WTC11 (cell line): Measurements from ENCODE around the gene CCDC88B. TPM values are rescaled to one million over a fixed set of nuclear protein-coding genes. Genes with fewer than 3 reads are reported as not detected.

Source experiments
- ATAC-seq: fragments of 200-7000 bp; cut with Tn5 transposase; 2 replicates; pipeline ENCODE4 v1.10.0; 2021; ENCODE audit warnings: mild to moderate bottlenecking, moderate library complexity
- CTCF ChIA-PET: fragments of 300-600 bp; sonication (Branson Sonifier 250); formaldehyde crosslinking; loops from one replicate; lab custom pipeline; 2021; ENCODE audit warnings: antibody characterized with exemption; lab: Charles Lee
- POLR2A ChIA-PET: fragments of 350-600 bp; sonication (Branson Sonifier 250); formaldehyde crosslinking; loops from one replicate; lab custom pipeline; 2021; ENCODE audit warnings: antibody characterized with exemption; lab: Charles Lee
- DNase-seq: peaks from one replicate; pipeline ENCODE4 v3.0.0; 2021; ENCODE audit warnings: low spot score
- H3K27ac Mint-ChIP-seq: 2 replicates; pipeline ENCODE4 v1.8.0; 2021; ENCODE audit warnings: mixed read lengths
- H3K27me3 Mint-ChIP-seq: 2 replicates; pipeline ENCODE4 v1.8.0; 2021; ENCODE audit warnings: low read depth, mild to moderate bottlenecking, moderate library complexity, mixed read lengths
- H3K36me3 Mint-ChIP-seq: 2 replicates; pipeline ENCODE4 v1.8.0; 2021; ENCODE audit warnings: mixed read lengths
- H3K4me1 Mint-ChIP-seq: 2 replicates; pipeline ENCODE4 v1.8.0; 2022; ENCODE audit warnings: mixed read lengths
- H3K4me3 Mint-ChIP-seq: 2 replicates; pipeline ENCODE4 v1.8.0; 2021; ENCODE audit warnings: mild to moderate bottlenecking, moderate library complexity, mixed read lengths
- H3K9me3 Mint-ChIP-seq: 2 replicates; pipeline ENCODE4 v1.8.0; 2021; ENCODE audit warnings: mixed read lengths
- ATF2 ChIP-seq: sonication (generic); formaldehyde crosslinking; IDR thresholded peaks from 2 replicates; pipeline ENCODE4 v1.8.1; 2022; ENCODE audit warnings: low read depth, missing genetic modification reagents, borderline replicate concordance
- CDX4 ChIP-seq: fragments of 250-450 bp; sonication (Bioruptor Pico); IDR thresholded peaks from 2 replicates; pipeline ENCODE4 v1.9.0; 2021; ENCODE audit warnings: moderate library complexity, mild to moderate bottlenecking, inconsistent platforms, borderline replicate concordance
- CTCF ChIP-seq: fragments of 200-600 bp; IDR thresholded peaks from 2 replicates; pipeline ENCODE4 v1.8.0; 2022; ENCODE audit warnings: antibody characterized with exemption
- E2F4 ChIP-seq: sonication (generic); formaldehyde crosslinking; IDR thresholded peaks from 2 replicates; pipeline ENCODE4 v1.8.1; 2022; ENCODE audit warnings: low read depth, mild to moderate bottlenecking, moderate library complexity, missing genetic modification reagents, borderline replicate concordance
- E2F5 ChIP-seq: sonication (generic); formaldehyde crosslinking; IDR thresholded peaks from 2 replicates; pipeline ENCODE4 v1.8.1; 2022; ENCODE audit warnings: mild to moderate bottlenecking, moderate library complexity, missing genetic modification reagents
- ERG ChIP-seq: fragments of 250-450 bp; sonication (Bioruptor Pico); IDR thresholded peaks from 2 replicates; pipeline ENCODE4 v1.8.0; 2021; ENCODE audit warnings: mild to moderate bottlenecking
- GRHL2 ChIP-seq: fragments of 250-450 bp; sonication (Bioruptor Pico); IDR thresholded peaks from 2 replicates; pipeline ENCODE4 v1.8.0; 2022; ENCODE audit warnings: mild to moderate bottlenecking, moderate library complexity; ENCODE audit not compliant: insufficient replicate concordance, severe bottlenecking
- GTF2I ChIP-seq: fragments of 250-450 bp; sonication (Bioruptor Pico); conservative IDR thresholded peaks from 2 replicates; pipeline ENCODE4 v1.4.0; 2021; ENCODE audit warnings: mild to moderate bottlenecking
- HMGXB4 ChIP-seq: sonication (generic); formaldehyde crosslinking; IDR thresholded peaks from 2 replicates; pipeline ENCODE4 v1.8.1; 2023; ENCODE audit warnings: mild to moderate bottlenecking, moderate library complexity, missing genetic modification reagents
- MAX ChIP-seq: sonication (generic); formaldehyde crosslinking; IDR thresholded peaks from 2 replicates; pipeline ENCODE4 v1.8.0; 2022; ENCODE audit warnings: mild to moderate bottlenecking, missing genetic modification reagents
- NR1H2 ChIP-seq: sonication (generic); formaldehyde crosslinking; IDR thresholded peaks from 2 replicates; pipeline ENCODE4 v1.9.0; 2021; ENCODE audit warnings: mild to moderate bottlenecking, moderate library complexity, missing genetic modification reagents
- OVOL2 ChIP-seq: fragments of 250-450 bp; sonication (Bioruptor Pico); IDR thresholded peaks from 2 replicates; pipeline ENCODE4 v1.9.0; 2021; ENCODE audit warnings: mild to moderate bottlenecking, borderline replicate concordance
- SP1 ChIP-seq: sonication (generic); formaldehyde crosslinking; conservative IDR thresholded peaks from 2 replicates; pipeline ENCODE4 v1.8.1; 2022; ENCODE audit warnings: missing genetic modification reagents
- TP53 ChIP-seq: sonication (generic); formaldehyde crosslinking; IDR thresholded peaks from 2 replicates; pipeline ENCODE4 v1.8.1; 2023; ENCODE audit warnings: mild to moderate bottlenecking, missing genetic modification reagents
- ZNF281 ChIP-seq: sonication (generic); formaldehyde crosslinking; IDR thresholded peaks from 2 replicates; pipeline ENCODE4 v1.8.0; 2023; ENCODE audit warnings: mild to moderate bottlenecking, missing genetic modification reagents
- total RNA-seq: library from RNA; stranded (reverse); gene quantifications from 3 replicates; pipeline ENCODE4 v1.2.3, GENCODE V29; 2021

Gene CCDC88B
- total RNA-seq, 1 experiment from 2014 or later: 17.0 TPM

GRCh38 chr11:64305075-64305690 lies 34.8 kb upstream of the CCDC88B start, which contains the start of gene ESRRA:
Gene ESRRA (plus strand): TSS chr11:64305524. CDS start chr11:64307180, 1,656 bp downstream.
- Mint-ChIP-seq H3K4me3 (peak within 1 kb of the TSS; percentile 91), H3K27ac (peak within 1 kb of the TSS; percentile 100), H3K36me3 (peaks cover 3% of the 10 kb centered on the region), H3K9me3 (no peaks in the 10 kb centered on the region), H3K4me1 (peaks cover 16% of the 10 kb centered on the region), H3K27me3 (peaks cover 19% of the 10 kb centered on the region)
- peak; percentile 79 for ATAC-seq
- peak; percentile 100 for DNase-seq
- ChIA-PET CTCF (interaction anchor here (0.6 to 5.6 kb wide), 31 partner anchors 9 to 156 kb away, joined by 3 to 151 read pairs (median 8); partner anchors contain the start of genes BAD, DNAJC4, FERMT3 and FKBP2), POLR2A (interaction anchor here (0.6 to 2.6 kb wide), 9 partner anchors 13 to 474 kb away, joined by 3 to 25 read pairs (median 5); partner anchors contain the start of genes PRDX5 and TRMT112)
- TF ChIP-seq SP1 (CRISPR knock-in tag) (peak; percentile 83), MAX (CRISPR knock-in tag) (0 out of 2 replicates have a peak, but pooled peaks have one; percentile 9), E2F5 (0 out of 2 replicates have a peak, but pooled peaks have one; percentile 52), GTF2I (CRISPR knock-in tag) (no peak)

- H3K4me3 Mint-ChIP-seq: peak overlapping the region; percentile 90
- H3K9me3 Mint-ChIP-seq: no peaks in the 10 kb centered on the region
- ATAC-seq: peak; percentile 31
- peaks cover 14% of the 10 kb centered on the region for H3K4me1 Mint-ChIP-seq
- peaks cover 11% of the 10 kb centered on the region for H3K27me3 Mint-ChIP-seq
- POLR2A ChIA-PET: interaction anchor here (2.1 to 2.6 kb wide), 2 partner anchors 12 to 34 kb away, joined by 15 to 25 read pairs; partner anchors contain the start of genes PRDX5 and TRMT112
- peak overlapping the region; percentile 77 for H3K27ac Mint-ChIP-seq
- peak; percentile 77 for DNase-seq
- H3K36me3 Mint-ChIP-seq: peaks cover 4% of the 10 kb centered on the region
- CTCF ChIA-PET: interaction anchor here (1.2 to 5.6 kb wide), 10 partner anchors 12 to 55 kb away, joined by 3 to 151 read pairs (median 34); partner anchors contain the start of genes BAD, GPR137, KCNK4 and PLCB3
- TF ChIP-seq CTCF (peak; percentile 29; the same call in 1 of the 2 replicates), ATF2 (no peak), ZNF281 (CRISPR knock-in tag) (0 out of 2 replicates have a peak, but pooled peaks have one; percentile 49), E2F4 (CRISPR knock-in tag) (no peak), GRHL2 (CRISPR knock-in tag) (no peak), HMGXB4 (peak; percentile 84), TP53 (CRISPR knock-in tag) (no peak), ERG (CRISPR knock-in tag) (no peak), OVOL2 (CRISPR knock-in tag) (no peak), CDX4 (no peak), NR1H2 (CRISPR knock-in tag) (no peak)
Observed at GRCh38 chr11:64305691-64306562, 34.1 kb upstream of the CCDC88B start.
